HepG2 (cell line): ENCODE results near the gene DOCK3. TPM values are rescaled to one million over a fixed set of nuclear protein-coding genes. Genes with fewer than 3 reads are reported as not detected.

Source experiments
- ATAC-seq: fragments of 200-7000 bp; cut with Tn5 transposase; 3 replicates; pipeline ENCODE4 v1.9.1; 2020; ENCODE audit warnings: mild to moderate bottlenecking, moderate library complexity
- BruUV-seq: library from RNA; stranded (reverse); fragments of 400-500 nt; replicated peaks from 2 replicates; lab custom pipeline; 2021; lab: Mats Ljungman, UMichigan
- CTCF ChIA-PET: fragments of 300-600 bp; formaldehyde crosslinking; extraction: SDS; loops from one replicate; lab custom pipeline; 2021; ENCODE audit warnings: low total read pairs, inconsistent platforms, low intra/inter-chr PET ratio; lab: Yijun Ruan, JAX
- POLR2A ChIA-PET: fragments of 350-600 bp; sonication (Branson Sonifier 250); formaldehyde crosslinking; loops from one replicate; lab custom pipeline; 2020; ENCODE audit warnings: antibody characterized with exemption, inconsistent platforms; lab: Yijun Ruan, JAX
- DNase-seq: peaks from one replicate; pipeline ENCODE4 v3.0.0-alpha.2; 2015; ENCODE audit warnings: low spot score
- FAIRE-seq: peaks from 3 replicates; lab custom pipeline; 2011; peaks lifted over from hg19 to GRCh38; lab: Jason Lieb, UNC
- H2AFZ ChIP-seq: one replicate; pipeline ENCODE4 v1.6.1; 2011; ENCODE audit warnings: low read length, inconsistent platforms
- H3K27ac ChIP-seq: fragments of 300-600 bp; 3 replicates; pipeline ENCODE4 v1.8.0; 2011; ENCODE audit warnings: mixed run types, mild to moderate bottlenecking, mixed read lengths, low read length, inconsistent platforms; ENCODE audit not compliant: insufficient read depth; ENCODE audit errors: extremely low read length
- H3K27me3 ChIP-seq, 2 experiments: fragments of 200-600 bp in 1 of 2; 2 replicates in 1 of 2; 3 replicates in 1 of 2; pipeline versions ENCODE4 v1.6.0 to v1.8.0; 2011; ENCODE audit warnings: low read length in 2 of 2, mild to moderate bottlenecking in 2 of 2, moderate library complexity in 2 of 2, inconsistent platforms in 1 of 2; ENCODE audit not compliant: insufficient read depth in 2 of 2, control insufficient read depth in 1 of 2
- H3K36me3 ChIP-seq, 2 experiments: fragments of 200-600 bp in 1 of 2; replicated peaks in 1 of 2; 2 replicates in 1 of 2; 3 replicates in 1 of 2; pipeline versions ENCODE4 v1.5.1 to v1.8.0; 2011; ENCODE audit warnings: low read length in 2 of 2, inconsistent platforms in 1 of 2; ENCODE audit not compliant: insufficient read depth in 2 of 2, control insufficient read depth in 1 of 2
- H3K4me1 ChIP-seq: 2 replicates; pipeline ENCODE4 v1.5.1; 2012; ENCODE audit warnings: low read length, inconsistent platforms; ENCODE audit not compliant: insufficient read depth
- H3K4me2 ChIP-seq: 2 replicates; pipeline ENCODE4 v1.6.0; 2011; ENCODE audit warnings: low read depth, low read length, inconsistent platforms
- H3K4me3 ChIP-seq, 3 experiments: fragments of 200-600 bp in 1 of 3; sonication (generic), shearing (Covaris generic) in 1 of 3; replicated peaks in 1 of 3; 2 replicates each; pipeline ENCODE4 v1.5.1; 2011 to 2016; ENCODE audit warnings: low read length in 3 of 3, inconsistent platforms in 2 of 3, low read depth in 2 of 3, mild to moderate bottlenecking in 2 of 3, control low read depth in 1 of 3, mixed read lengths in 1 of 3; ENCODE audit not compliant: insufficient read depth in 1 of 3
- H3K79me2 ChIP-seq: one replicate; pipeline ENCODE4 v1.6.1; 2011; ENCODE audit warnings: low read length, inconsistent platforms; ENCODE audit not compliant: insufficient read depth
- H3K9ac ChIP-seq: 2 replicates; pipeline ENCODE4 v1.6.0; 2011; ENCODE audit warnings: mild to moderate bottlenecking, low read depth, low read length, inconsistent platforms; ENCODE audit not compliant: insufficient read depth
- H3K9me3 ChIP-seq: 2 replicates; pipeline ENCODE4 v1.5.1; 2012; ENCODE audit warnings: mild to moderate bottlenecking, low read length
- H4K20me1 ChIP-seq: 2 replicates; pipeline ENCODE4 v1.6.0; 2011; ENCODE audit warnings: inconsistent platforms, mild to moderate bottlenecking, low read length, moderate library complexity; ENCODE audit not compliant: insufficient read depth
- CBFB ChIP-seq: sonication (generic); formaldehyde crosslinking; IDR thresholded peaks from 2 replicates; pipeline ENCODE4 v1.4.0; 2020; ENCODE audit warnings: missing genetic modification reagents
- CHD2 ChIP-seq: IDR thresholded peaks from 2 replicates; pipeline ENCODE4 v1.6.1; 2011; ENCODE audit warnings: low read depth, low read length, improper control_type of control experiment
- NBN ChIP-seq: fragments of 450-650 bp; conservative IDR thresholded peaks from 2 replicates; pipeline ENCODE4 v1.6.1; 2017
- TAF15 ChIP-seq: fragments of 200-400 bp; formaldehyde crosslinking; IDR thresholded peaks from one replicate; pipeline ENCODE4 v1.6.1; 2018; ENCODE audit warnings: mild to moderate bottlenecking, low read depth, low read length; ENCODE audit not compliant: poor library complexity, severe bottlenecking
- ZNF160 ChIP-seq: sonication (generic); formaldehyde crosslinking; IDR thresholded peaks from 2 replicates; pipeline ENCODE4 v1.8.0; 2022; ENCODE audit warnings: mild to moderate bottlenecking, inconsistent platforms, missing genetic modification reagents
- ZNF232 ChIP-seq: sonication (generic); formaldehyde crosslinking; IDR thresholded peaks from 2 replicates; pipeline ENCODE4 v1.4.0; 2020; ENCODE audit warnings: missing genetic modification reagents, borderline replicate concordance
- WGBS: methylation state at CpG from one replicate; pipeline ENCODE4 v1.1.6; 2017; ENCODE audit warnings: low lambda C conversion rate; 5-methylcytosine and 5-hydroxymethylcytosine counted together
- in situ Hi-C: cut with HindIII; loops from 2 replicates; pipeline ENCODE4 v1.10.0; 2017; ENCODE audit warnings: low pct_unique_long_range_greater_than_20kb; ENCODE audit not compliant: extremely low pct_ligation_motif_present
- intact Hi-C: fragments of 100-400 bp; cut with micrococcal nuclease; formaldehyde crosslinking; loops from one replicate; pipeline ENCODE4 v1.10.0; 2022; ENCODE audit not compliant: unreplicated experiment
- polyA plus RNA-seq, 8 experiments: library from polyadenylated mRNA; depleted of rRNA in 3 of 8; stranded (reverse) in 7 of 8; unstranded in 1 of 8; fragments of >200 nt; fragmentation: Illumina TruSeq in 4 of 8; extraction: Trizol in 4 of 8; gene quantifications; 2 replicates each; pipeline versions ENCODE4 v1.2.1 to v1.2.3, GENCODE V29; 2011 to 2016; ENCODE audit warnings: low read depth in 4 of 8, missing spikeins in 1 of 8, mixed read lengths in 1 of 8; ENCODE audit not compliant: insufficient read depth in 1 of 8
- total RNA-seq, 5 experiments: library from RNA; depleted of rRNA; stranded (reverse); fragments of >200 nt; fragmentation: Illumina TruSeq; extraction: Trizol; gene quantifications; 2 replicates each; pipeline ENCODE4 v1.2.3, GENCODE V29; 2016; ENCODE audit warnings: low read depth in 1 of 5
- TF ChIP-seq, protein P1 (sequence below): sonication (generic); formaldehyde crosslinking; IDR thresholded peaks from 2 replicates; pipeline ENCODE4 v1.5.0; 2020; ENCODE audit warnings: missing genetic modification reagents
- TF ChIP-seq, protein P2 (sequence below): sonication (generic); formaldehyde crosslinking; IDR thresholded peaks from 2 replicates; pipeline ENCODE4 v1.4.0; 2020; ENCODE audit warnings: missing genetic modification reagents

Gene DOCK3
- total and polyA plus RNA-seq, 2 of the 13 experiments (the other 11 are each of a cell fraction or from before 2014, with no cell fraction given): not detected

DNA sequence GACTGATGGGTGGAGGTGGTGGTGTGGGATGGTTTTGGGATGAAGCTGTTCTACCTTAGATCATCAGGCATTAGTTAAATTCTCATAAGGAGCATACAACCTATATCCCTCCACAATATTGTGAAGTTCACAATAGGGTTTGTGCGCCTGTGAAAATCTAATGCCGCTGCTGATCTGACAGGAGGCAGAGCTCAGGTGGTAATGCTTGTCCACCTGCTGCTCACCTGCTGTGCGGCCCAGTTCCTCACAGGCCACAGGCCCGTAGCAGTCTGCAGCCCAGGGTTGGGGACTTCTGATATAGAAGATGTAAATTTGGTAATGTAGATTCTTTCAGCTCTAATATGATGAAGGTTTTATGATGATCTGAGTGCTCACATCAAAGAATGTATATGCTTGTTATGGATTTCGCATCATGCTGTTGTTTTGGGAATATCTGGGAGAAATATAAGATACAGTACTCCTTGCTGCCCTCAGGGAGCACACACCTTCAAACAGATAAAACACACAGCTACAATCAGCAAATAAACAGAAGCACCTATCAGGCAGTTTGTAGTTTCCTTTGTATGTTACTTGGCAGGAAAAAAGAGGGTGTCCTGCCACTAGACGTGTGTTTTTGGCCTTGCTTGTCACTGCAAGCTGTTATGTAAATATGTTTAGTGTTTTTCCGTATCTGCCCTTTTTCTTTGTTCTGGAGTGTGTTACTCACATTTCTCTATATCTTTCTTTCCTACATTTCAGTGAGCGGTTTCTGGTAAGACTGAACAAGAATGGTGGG, 471.3 kb downstream of the DOCK3 start:
- H2AFZ ChIP-seq: no peak overlapping the region
- WGBS: 14% methylated on average over 5 of the region's 8 CpGs
- H3K4me3 ChIP-seq: no peak overlapping the region
- in situ Hi-C loops: no loop called here
- POLR2A ChIA-PET: no interaction called here
- FAIRE-seq (no peak), DNase-seq (no peak), ATAC-seq (no peak)
- H3K79me2 ChIP-seq: no peaks in the 10 kb centered on the region
- BruUV-seq: no TSS peak
- H3K27me3 ChIP-seq: no peaks in the 10 kb centered on the region
- intact Hi-C loops: no loop called here
- TF ChIP-seq CHD2 (no peak), ZNF160 (no peak), NBN (no peak), CBFB (no peak), ZNF232 (CRISPR knock-in tag) (no peak), TAF15 (no peak)
- TF ChIP-seq, protein P1, sequence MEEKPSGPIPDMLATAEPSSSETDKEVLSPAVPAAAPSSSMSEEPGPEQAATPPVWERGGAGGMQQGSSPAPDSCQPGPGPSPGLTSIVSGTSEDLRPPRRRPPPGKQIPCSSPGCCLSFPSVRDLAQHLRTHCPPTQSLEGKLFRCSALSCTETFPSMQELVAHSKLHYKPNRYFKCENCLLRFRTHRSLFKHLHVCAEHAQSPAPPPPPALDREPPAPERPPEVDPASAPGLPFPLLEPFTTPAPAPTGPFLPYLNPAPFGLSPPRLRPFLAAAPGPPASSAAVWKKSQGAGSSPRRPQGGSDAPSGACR (CRISPR knock-in tag): no peak
- TF ChIP-seq, protein P2, sequence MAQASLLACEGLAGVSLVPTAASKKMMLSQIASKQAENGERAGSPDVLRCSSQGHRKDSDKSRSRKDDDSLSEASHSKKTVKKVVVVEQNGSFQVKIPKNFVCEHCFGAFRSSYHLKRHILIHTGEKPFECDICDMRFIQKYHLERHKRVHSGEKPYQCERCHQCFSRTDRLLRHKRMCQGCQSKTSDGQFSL (CRISPR knock-in tag): no peak
- H3K27ac ChIP-seq: no peak overlapping the region
- H3K9me3 ChIP-seq: no peaks in the 10 kb centered on the region
- H4K20me1 ChIP-seq: no peaks in the 10 kb centered on the region
- no peaks in the 10 kb centered on the region for H3K36me3 ChIP-seq
- no peak overlapping the region for H3K4me2 ChIP-seq
- H3K4me1 ChIP-seq: no peaks in the 10 kb centered on the region
- no peak overlapping the region for H3K9ac ChIP-seq
- CTCF ChIA-PET: no interaction called here
